ENCODE data around the gene AFP. TPM values are rescaled to one million over a fixed set of nuclear protein-coding genes. Genes with fewer than 3 reads are reported as not detected.

The AFP gene
- polyA plus RNA-seq, 2 of the 4 experiments (the other 2 are of a cell fraction): 1.8 to 4.5 TPM

DNA sequence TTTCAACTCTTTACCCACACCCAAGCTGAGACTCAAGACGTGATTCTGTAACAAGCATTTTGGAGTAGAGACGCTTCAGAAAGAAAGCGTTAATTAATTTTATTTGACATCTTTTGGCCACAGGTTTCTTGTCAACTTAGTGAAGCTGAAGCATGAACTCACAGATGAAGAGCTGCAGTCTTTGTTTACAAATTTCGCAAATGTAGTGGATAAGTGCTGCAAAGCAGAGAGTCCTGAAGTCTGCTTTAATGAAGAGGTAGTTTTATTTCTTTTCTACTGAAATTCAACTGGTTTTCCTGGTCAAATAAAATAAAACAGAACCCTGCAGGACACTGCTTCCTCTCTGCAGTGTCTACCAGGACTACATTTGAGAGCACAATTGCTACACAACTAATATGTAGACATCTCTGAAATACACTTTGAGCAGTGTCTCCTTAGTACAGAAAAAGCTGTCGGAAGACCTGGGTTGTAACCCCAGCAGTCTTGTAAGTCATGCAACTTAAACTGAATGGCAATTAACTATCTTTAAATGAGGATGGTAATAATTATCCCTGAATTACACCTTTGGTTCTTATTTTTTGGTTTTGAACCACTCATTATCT, 65.7 kb downstream of the AFP start:
- WGBS (ENCODE audit: missing lambda C conversion rate): 98% methylated on average over 5 of the region's 5 CpGs
- H3K4me1 ChIP-seq: 0 out of 3 replicates have a peak, but pooled peaks cover 3% of the 10 kb centered on the region
- no peak overlapping the region for H3K27ac ChIP-seq
- FAIRE-seq: no peak
- no peak for ATAC-seq
- H3K9me3 ChIP-seq: no peaks in the 10 kb centered on the region
- no peak overlapping the region for H3K4me2 ChIP-seq
- no peak for DNase-seq (ENCODE audit: low read depth in 1 of 2, low spot score in 1 of 2)
- ChIA-PET POLR2A (no interaction called here), CTCF (interaction anchor here (0.6 kb wide), 1 partner anchor 20 kb away, joined by 3 read pairs; no protein-coding TSS in a partner anchor)
- no peak overlapping the region for H3K4me3 ChIP-seq
- TF ChIP-seq MAZ (IDR thresholded peaks at IDR 0.05; ENCODE audit: borderline replicate concordance, low read depth, low read length) (no peak), CHD4 (IDR thresholded peaks at IDR 0.05; ENCODE audit: borderline replicate concordance) (no peak), PHF8 (IDR thresholded peaks at IDR 0.05; ENCODE audit: borderline replicate concordance, low read depth) (no peak), ZC3H11A (IDR thresholded peaks at IDR 0.05) (no peak), POLR2AphosphoS2 (conservative IDR thresholded peaks at IDR 0.05; ENCODE audit: low read length) (no peak)
- TF ChIP-seq, protein P1, sequence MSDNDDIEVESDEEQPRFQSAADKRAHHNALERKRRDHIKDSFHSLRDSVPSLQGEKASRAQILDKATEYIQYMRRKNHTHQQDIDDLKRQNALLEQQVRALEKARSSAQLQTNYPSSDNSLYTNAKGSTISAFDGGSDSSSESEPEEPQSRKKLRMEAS (IDR thresholded peaks at IDR 0.05): no peak
- TF ChIP-seq, protein P2, sequence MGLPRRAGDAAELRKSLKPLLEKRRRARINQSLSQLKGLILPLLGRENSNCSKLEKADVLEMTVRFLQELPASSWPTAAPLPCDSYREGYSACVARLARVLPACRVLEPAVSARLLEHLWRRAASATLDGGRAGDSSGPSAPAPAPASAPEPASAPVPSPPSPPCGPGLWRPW (IDR thresholded peaks at IDR 0.05): no peak

DNA sequence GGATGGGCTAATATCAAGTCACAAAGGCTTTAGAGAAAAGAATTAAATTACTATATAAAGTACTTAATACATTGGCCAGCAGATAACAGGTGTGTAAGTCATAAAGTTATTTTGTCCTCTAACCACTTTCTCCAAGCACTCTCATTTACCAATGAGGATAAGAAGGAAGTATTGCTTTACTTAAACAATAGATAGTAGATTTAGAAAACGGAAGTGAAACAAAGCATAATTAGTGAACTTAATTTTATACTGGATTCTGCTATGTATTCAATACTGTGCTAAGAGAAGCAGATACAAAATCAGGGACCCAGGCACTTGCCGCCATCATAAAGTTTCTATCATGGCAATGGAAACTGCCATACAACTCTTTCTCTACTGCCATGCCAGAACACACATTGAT, 69.5 kb downstream of the AFP start:
- CTCF ChIA-PET: no interaction called here
- no peak for TF ChIP-seq ZFP36 (IDR thresholded peaks at IDR 0.05; ENCODE audit: borderline replicate concordance, partially characterized antibody)
- TF ChIP-seq CBX2 (IDR thresholded peaks at IDR 0.05; ENCODE audit: borderline replicate concordance, low read depth): no peak
- TF ChIP-seq CBX8 (IDR thresholded peaks at IDR 0.05): no peak
- TF ChIP-seq POLR2AphosphoS2 (conservative IDR thresholded peaks at IDR 0.05; ENCODE audit: low read length): no peak
- TF ChIP-seq, protein P3, sequence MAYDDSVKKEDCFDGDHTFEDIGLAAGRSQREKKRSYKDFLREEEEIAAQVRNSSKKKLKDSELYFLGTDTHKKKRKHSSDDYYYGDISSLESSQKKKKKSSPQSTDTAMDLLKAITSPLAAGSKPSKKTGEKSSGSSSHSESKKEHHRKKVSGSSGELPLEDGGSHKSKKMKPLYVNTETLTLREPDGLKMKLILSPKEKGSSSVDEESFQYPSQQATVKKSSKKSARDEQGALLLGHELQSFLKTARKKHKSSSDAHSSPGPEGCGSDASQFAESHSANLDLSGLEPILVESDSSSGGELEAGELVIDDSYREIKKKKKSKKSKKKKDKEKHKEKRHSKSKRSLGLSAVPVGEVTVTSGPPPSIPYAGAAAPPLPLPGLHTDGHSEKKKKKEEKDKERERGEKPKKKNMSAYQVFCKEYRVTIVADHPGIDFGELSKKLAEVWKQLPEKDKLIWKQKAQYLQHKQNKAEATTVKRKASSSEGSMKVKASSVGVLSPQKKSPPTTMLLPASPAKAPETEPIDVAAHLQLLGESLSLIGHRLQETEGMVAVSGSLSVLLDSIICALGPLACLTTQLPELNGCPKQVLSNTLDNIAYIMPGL (CRISPR knock-in tag; IDR thresholded peaks at IDR 0.05; ENCODE audit: borderline replicate concordance): no peak
- no peak for TF ChIP-seq ZNF302 (CRISPR knock-in tag; IDR thresholded peaks at IDR 0.05)

More for the DNA sequence above, 69.5 kb downstream of the AFP start:
- WGBS (ENCODE audit: missing lambda C conversion rate): 75% methylated on average over 2 of the region's 2 CpGs
- Histone ChIP-seq H3K4me3 (no peak overlapping the region), H3K27ac (no peak overlapping the region), H3K4me2 (no peak overlapping the region), H3K9me3 (no peaks in the 10 kb centered on the region), H3K4me1 (no peaks in the 10 kb centered on the region)
- no peak for ATAC-seq
- POLR2A ChIA-PET: no interaction called here
- no peak for FAIRE-seq
- no peak for DNase-seq (ENCODE audit: low read depth in 1 of 2, low spot score in 1 of 2)

Other genes with a start within 250 kb of the AFP start
- gene ANKRD17, start 177.4 kb upstream of the AFP start, polyA plus RNA-seq (2011; rRNA removed): 43.5 and 46.3 TPM in 2 replicates
- gene ANKRD17, start 177.4 kb upstream of the AFP start, polyA plus RNA-seq (2017; fragmentation: RNase III; extraction: RNeasy Plus Mini Kit Qiagen cat#74134 plus additional on column Dnase treatment): 17.5 to 19.0 TPM (median 18.1 TPM) in 3 replicates
- 0.25 and 0.48 TPM in 2 replicates for gene ALB, start 31.9 kb upstream of the AFP start, polyA plus RNA-seq (2011; rRNA removed)
- gene ALB, start 31.9 kb upstream of the AFP start, polyA plus RNA-seq (2017; fragmentation: RNase III; extraction: RNeasy Plus Mini Kit Qiagen cat#74134 plus additional on column Dnase treatment): 0.10 to 0.17 TPM in 2 of 3 replicates, not detected in the other
- gene AFM, start 45.5 kb downstream of the AFP start, polyA plus RNA-seq (2011; rRNA removed): not detected in 2 replicates
- not detected in 3 replicates for gene AFM, start 45.5 kb downstream of the AFP start, polyA plus RNA-seq (2017; fragmentation: RNase III; extraction: RNeasy Plus Mini Kit Qiagen cat#74134 plus additional on column Dnase treatment)
- 4.4 and 5.9 TPM in 2 replicates for gene RASSF6, start 184.2 kb downstream of the AFP start, polyA plus RNA-seq (2011; rRNA removed)
- gene RASSF6, start 184.2 kb downstream of the AFP start, polyA plus RNA-seq (2017; fragmentation: RNase III; extraction: RNeasy Plus Mini Kit Qiagen cat#74134 plus additional on column Dnase treatment): 1.6 to 1.8 TPM (median 1.8 TPM) in 3 replicates